Nephron (organoid): ENCODE data around the gene EIF4EBP3.

Source experiments
- H3K27ac Mint-ChIP-seq, 3 experiments: 2 replicates each; pipeline ENCODE4 v1.8.0; 2020; ENCODE audit warnings: mixed read lengths in 3 of 3, mild to moderate bottlenecking in 2 of 3, moderate library complexity in 1 of 3
- H3K27me3 Mint-ChIP-seq: 2 replicates; pipeline ENCODE4 v1.8.0; 2021; ENCODE audit warnings: low read depth, mild to moderate bottlenecking, moderate library complexity, mixed read lengths
- H3K36me3 Mint-ChIP-seq: 2 replicates; pipeline ENCODE4 v1.8.0; 2020; ENCODE audit warnings: low read depth, mixed read lengths
- H3K4me1 Mint-ChIP-seq: 2 replicates; pipeline ENCODE4 v1.8.0; 2020; ENCODE audit warnings: mixed read lengths
- H3K4me3 Mint-ChIP-seq, 3 experiments: 2 replicates each; pipeline ENCODE4 v1.8.0; 2020; ENCODE audit warnings: mild to moderate bottlenecking in 3 of 3, mixed read lengths in 3 of 3, moderate library complexity in 2 of 3
- H3K9me3 Mint-ChIP-seq: 2 replicates; pipeline ENCODE4 v1.8.0; 2020; ENCODE audit warnings: mixed read lengths
- TF ChIP-seq, protein P1 (sequence below), 3 experiments: fragments of 200-600 bp; sonication (generic); IDR thresholded peaks; one replicate each; pipeline ENCODE4 v1.5.0; 2021; ENCODE audit warnings: antibody characterized with exemption in 3 of 3; ENCODE audit not compliant: unreplicated experiment in 3 of 3

EIF4EBP3 gene

DNA sequence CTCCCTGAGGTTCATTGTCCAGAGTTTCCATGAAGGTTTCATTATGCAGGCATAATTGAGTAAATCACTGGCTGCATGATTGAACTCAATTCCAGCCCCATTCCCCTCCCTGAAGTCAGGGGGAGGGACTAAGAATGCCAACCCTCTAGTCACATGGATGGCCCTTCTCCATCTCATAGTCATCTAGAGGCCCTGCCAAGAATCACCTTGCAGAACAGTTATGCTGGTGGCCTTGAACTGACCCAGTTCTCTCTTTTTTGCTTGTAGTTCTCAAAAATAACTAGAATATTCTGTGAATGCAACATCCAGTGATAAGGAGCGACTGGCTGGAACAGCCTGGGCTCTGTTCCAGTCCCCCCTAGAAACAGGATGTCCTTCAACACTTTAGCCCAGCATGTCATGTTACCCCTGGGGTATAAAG is 48.9 kb downstream of the EIF4EBP3 start:
- no peaks in the 10 kb centered on the region for H3K9me3 Mint-ChIP-seq
- TF ChIP-seq, protein P1, sequence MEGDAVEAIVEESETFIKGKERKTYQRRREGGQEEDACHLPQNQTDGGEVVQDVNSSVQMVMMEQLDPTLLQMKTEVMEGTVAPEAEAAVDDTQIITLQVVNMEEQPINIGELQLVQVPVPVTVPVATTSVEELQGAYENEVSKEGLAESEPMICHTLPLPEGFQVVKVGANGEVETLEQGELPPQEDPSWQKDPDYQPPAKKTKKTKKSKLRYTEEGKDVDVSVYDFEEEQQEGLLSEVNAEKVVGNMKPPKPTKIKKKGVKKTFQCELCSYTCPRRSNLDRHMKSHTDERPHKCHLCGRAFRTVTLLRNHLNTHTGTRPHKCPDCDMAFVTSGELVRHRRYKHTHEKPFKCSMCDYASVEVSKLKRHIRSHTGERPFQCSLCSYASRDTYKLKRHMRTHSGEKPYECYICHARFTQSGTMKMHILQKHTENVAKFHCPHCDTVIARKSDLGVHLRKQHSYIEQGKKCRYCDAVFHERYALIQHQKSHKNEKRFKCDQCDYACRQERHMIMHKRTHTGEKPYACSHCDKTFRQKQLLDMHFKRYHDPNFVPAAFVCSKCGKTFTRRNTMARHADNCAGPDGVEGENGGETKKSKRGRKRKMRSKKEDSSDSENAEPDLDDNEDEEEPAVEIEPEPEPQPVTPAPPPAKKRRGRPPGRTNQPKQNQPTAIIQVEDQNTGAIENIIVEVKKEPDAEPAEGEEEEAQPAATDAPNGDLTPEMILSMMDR (IDR thresholded peaks at IDR 0.05; ENCODE audit: unreplicated experiment in 3 of 3) = no peak
- peaks cover 23% of the 10 kb centered on the region for H3K27me3 Mint-ChIP-seq
- no peak overlapping the region for H3K4me3 Mint-ChIP-seq
- H3K4me1 Mint-ChIP-seq = no peaks in the 10 kb centered on the region
- H3K27ac Mint-ChIP-seq = no peak overlapping the region
- H3K36me3 Mint-ChIP-seq = no peaks in the 10 kb centered on the region

DNA sequence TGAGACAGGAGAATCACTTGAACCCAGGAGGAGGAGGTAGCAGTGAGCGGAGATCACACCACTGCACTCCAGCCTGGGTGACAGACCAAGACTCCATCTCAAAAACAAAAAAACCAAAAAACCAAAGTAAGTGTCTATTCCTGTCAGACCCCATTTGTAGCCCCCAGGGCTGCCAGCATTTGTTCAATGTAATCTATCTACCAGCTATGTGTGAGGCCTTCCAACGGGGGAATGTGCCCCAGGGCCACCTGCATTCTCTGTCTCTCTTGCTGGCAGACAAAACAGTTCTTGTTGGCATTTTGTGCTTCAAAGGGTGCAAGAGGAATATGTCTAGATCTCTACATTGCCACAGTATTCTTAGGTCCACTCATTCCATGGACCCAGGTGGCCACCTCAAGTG is 51.4 kb downstream of the EIF4EBP3 start:
- Mint-ChIP-seq H3K9me3 (no peaks in the 10 kb centered on the region), H3K27me3 (peaks cover 23% of the 10 kb centered on the region)
- TF ChIP-seq, protein P1 (IDR thresholded peaks at IDR 0.05; ENCODE audit: unreplicated experiment in 3 of 3) = no peak

More for the DNA sequence above, 51.4 kb downstream of the EIF4EBP3 start:
- no peaks in the 10 kb centered on the region for H3K36me3 Mint-ChIP-seq
- H3K4me1 Mint-ChIP-seq = no peaks in the 10 kb centered on the region
- no peak overlapping the region for H3K27ac Mint-ChIP-seq
- no peak overlapping the region for H3K4me3 Mint-ChIP-seq
